ENCODE measurements around the gene BSDC1.
"Not testable (repeated sequence)": the region's sequence is repeated elsewhere in the genome, so short reads cannot be mapped to it uniquely, and the experiment has no call there.

The BSDC1 gene

GRCh38 chr1:32355778-32356177 is 38.5 kb downstream of the BSDC1 start:
- not testable (repeated sequence) for FAIRE-seq

- FAIRE-seq: no peak
Measured at GRCh38 chr1:32353886-32354570, 40.2 kb downstream of the BSDC1 start.

GRCh38 chr1:32353431-32353830 is 40.8 kb downstream of the BSDC1 start:
- FAIRE-seq: no peak

DNA sequence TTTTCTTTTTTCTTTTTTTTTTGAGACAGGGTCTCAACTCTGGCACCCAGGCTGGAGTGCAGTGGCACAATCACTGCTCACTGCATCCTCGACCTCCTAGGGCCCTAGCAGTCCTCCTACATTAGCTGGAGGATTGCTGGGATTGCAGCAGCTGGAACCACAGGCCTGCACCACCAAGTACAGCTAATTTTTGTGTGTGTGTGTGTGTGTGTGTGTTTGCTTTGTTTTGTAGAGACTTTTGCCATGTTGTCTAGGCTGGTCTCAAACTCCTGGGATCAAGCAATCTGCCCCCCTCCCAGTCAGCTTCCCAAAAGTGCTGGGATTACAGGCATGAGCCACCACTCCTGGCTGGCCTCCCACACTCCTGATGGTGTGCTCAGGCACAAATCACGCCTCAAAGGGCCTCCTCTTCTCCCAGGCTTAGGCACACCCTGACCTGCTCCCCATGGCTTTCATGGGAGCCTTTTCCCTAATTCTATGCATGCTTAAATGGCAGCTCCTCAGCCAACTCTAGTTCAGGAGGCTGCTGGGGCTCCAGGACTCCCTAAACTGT is 41.3 kb downstream of the BSDC1 start:
- no peak for FAIRE-seq

DNA sequence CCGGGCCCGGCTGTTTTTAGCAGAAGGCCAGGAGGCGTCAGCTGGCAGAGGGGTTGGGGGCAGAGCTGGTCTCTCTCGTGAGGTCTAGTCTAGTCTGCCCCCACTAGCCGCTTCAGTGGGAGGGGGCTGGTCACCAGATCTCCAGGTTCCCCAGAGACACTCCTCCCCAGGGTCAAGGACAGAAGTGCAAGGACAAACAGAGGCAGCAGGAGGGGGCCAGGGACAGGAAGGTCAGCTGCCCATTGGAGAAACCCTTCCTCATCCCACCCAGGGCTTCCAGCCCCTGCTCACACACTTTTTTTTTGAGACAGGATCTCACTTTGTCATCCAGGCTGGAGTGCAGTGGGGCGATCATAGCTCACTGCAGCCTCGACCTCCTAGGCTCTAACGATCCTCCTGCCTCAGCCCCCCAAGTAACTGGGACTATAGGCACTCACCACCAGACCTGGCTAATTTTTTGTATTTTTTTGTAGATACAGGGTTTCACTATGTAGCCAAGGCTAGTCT is 41.9 kb downstream of the BSDC1 start:
- no peak for FAIRE-seq

DNA sequence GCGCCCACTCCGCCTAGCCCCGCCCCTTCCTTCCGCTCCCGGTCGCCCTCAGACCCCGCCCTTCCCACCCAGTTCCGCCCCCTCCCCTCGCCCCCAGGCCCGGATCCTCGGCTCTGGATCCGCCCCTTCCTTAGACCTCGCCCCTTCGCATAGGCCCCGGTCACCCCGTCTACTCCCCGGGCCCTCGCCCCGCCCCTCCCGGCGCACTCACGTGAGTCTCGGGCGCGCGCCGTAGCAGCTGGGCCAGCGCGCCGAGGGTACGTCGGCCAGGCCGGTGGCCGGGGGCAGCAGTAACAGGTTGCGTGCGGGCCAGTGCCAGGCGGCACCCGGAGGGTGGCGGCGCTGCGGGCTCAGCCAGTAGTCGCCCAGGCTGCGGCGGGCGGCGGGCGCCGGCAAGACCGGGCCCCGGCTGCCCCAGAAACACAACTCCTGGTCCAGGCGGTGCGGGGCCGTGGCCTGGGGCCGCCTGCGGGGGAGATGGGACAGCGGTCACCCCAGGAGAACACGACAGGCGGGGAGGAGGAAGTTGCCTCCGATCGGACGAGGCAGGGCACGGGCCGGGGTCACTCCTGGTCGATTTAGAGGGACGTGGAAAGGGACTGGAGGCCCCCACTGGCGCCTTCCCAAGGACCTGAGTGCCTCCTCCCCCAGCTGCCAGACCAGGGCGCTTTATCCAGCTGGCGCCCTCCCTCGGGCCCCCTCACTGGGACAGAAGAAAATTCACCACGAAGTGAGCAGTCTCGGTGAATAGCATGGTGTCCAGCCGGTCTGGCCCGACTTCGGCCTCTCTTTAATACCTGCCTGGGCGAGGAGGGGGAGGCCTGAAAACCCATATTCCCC is 42.6 kb downstream of the BSDC1 start:
- no peak for FAIRE-seq

DNA sequence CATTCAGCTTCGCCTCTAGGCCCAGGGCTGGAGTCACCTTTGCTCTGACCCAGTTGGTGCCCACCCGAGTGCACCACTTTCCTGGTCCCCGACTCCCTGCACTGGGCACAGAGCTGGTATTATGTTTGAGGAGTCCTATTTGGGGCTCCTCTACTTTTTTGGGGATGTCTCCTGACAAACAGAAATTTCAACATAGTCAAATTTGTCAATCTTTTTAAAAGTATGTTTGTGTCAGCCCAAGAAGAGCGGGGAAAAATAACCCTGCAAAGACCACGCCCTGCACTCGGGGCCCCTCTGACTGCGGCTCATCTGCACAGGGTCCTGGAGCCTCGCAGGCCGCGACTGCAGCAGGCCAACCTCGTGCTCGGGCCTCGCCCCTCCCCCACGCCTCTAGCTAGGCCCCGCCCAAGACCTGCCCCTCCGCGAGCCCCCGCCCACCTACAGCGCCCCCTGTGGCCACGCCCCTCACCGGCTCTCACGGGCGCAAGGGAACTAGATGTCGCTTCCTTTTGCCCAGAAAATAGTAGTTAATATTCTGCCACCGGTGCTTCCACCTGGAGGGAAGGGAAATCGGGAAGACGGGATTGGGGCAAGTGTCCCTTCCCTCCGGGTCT is 43.3 kb downstream of the BSDC1 start:
- no peak for FAIRE-seq

GRCh38 chr1:32349211-32349708 is 45.0 kb downstream of the BSDC1 start:
- no peak for FAIRE-seq

DNA sequence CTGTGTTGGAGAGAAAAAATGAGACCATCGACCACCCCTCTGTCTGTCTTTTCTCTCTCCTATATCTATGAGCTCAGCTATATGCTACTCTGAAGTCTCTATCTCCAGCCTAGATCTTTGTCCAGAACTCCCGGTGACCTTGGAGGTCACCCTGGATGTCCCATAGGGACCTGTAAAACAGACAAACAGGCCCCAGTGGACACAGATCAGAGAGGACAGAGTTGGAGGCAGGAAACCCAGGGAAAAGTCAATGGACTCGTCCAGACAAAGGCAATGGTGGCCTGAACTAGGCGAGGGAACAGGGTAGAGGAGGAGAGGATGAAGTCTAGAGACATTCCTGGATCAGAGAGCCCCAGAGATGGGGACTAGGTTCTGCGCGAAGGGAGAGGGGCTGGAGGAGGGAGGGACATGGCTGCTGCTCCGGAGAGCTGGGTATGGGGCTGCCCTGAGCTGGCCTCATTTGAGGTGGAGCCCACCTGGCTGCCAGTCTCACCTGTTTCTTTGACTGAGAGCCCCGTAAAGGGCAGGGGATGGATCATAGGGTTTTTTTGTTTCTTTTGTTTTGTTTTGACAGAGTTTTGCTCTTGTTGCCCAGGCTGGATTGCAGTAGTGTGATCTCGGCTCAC is 47.6 kb downstream of the BSDC1 start:
- FAIRE-seq: no peak

- FAIRE-seq: no peak
Measured at GRCh38 chr1:32345289-32345827, 48.9 kb downstream of the BSDC1 start.

GRCh38 chr1:32342704-32343103 is 51.5 kb downstream of the BSDC1 start:
- FAIRE-seq: no peak

DNA sequence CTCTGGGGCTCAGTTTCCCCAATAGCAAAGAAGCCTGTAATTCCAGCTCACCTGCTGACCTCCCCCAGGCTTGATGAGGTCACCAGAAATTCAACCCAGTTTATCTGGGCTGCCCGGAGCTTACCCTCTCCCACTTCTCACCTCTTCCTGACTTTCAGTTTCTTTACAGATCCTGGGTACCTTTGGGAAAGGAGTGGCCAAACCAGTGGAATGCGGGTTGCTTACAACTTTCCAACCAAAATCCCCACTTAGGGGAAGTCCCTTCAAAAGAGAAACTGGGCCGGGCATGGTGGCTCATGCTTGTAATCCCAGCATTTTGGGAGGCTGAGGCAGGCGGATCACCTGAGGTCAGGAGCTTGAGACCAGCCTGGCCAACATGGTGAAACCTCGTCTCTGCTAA is 52.3 kb downstream of the BSDC1 start:
- no peak for FAIRE-seq

GRCh38 chr1:32341186-32341757 is 53.0 kb downstream of the BSDC1 start:
- no peak for FAIRE-seq

DNA sequence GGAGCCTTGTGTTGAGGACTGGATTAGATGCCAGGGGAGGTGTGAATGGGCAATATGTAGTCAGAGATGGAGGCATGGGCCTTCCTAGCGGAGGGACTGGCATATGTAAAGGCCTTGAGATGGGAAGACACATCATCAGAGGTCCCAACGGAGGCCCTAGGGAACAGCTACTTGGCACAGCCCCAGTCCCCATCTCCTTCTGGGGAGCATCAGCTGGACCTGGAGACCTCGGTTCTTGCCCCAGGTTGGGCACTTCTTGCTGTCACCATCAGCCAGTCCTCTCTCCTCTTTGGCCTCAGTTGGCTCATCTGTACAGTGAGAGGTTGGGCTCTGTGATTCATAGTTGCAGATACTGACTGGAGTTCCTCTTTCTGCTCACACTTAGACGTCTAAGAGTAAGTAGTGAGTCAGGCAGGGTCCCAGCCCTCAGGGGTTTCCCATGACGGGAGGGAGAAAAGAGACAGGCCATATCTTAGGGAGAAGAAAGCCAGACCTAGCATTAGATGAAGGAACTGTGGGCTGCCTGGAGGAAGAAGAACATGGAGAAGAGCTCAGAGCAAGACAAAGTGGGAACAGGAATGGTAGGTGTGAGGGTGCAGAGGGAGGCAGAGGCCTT is 54.8 kb downstream of the BSDC1 start:
- no peak for FAIRE-seq

DNA sequence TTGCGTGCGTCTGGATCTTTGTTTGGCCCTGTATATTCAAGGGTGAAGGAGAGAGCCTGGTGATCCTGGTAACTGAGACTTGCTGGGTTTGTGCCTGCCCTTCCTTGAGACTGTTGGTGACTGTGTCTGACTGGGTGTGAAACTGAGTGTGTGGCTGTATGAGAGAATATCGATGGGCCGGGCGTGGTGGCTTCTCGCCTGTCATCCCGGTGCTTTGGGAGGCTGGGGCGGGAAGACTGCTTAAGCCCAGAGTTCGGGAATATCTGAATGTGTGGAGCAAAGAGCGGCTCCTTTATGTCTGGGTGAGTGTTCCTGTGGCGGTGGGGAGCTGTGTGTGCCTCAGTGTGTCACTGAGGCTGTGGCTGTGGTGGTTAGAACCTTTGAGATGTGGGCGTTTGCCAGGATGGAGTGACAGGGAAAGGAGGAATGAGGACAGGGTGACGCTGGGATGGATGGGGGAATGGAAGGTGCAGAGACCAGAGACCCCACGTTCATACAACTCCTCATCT is 55.5 kb downstream of the BSDC1 start:
- FAIRE-seq: no peak

GRCh38 chr1:32337855-32338636 is 56.2 kb downstream of the BSDC1 start:
- no peak for FAIRE-seq

DNA sequence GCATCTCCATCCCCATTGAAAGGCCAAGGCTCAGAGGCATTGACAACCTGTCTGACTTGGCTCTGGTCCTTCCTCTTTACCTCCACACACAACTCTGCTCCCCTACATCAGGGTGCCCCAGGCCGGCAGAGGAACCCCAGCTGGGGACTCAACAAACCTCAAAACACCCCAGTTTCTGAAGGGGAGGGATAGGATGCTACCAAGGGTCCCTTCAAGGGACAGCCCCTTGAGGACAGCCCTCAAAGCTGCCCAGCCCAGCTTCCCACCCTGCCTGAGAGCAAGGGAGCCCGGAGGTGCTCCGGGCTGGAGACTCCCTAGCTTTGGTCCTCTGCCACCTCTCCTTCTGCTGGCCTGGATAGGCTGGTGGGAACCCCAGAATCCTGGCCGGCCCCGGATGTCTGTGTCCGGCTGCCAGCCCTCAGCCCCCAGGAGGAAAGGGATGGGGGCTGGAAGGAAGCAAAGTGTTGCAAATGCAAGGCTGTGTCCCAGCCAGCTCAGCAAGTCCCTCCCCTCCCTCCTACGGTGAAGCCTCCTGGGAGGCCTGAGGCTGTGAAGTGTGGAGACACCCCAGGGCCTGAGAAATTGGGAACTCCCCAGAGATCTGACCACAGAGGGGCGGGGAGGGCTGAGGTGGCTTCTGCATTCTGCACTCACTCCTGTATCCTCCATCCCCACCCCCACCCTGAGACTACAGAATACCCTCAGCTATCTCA is 57.1 kb downstream of the BSDC1 start:
- no peak for FAIRE-seq

DNA sequence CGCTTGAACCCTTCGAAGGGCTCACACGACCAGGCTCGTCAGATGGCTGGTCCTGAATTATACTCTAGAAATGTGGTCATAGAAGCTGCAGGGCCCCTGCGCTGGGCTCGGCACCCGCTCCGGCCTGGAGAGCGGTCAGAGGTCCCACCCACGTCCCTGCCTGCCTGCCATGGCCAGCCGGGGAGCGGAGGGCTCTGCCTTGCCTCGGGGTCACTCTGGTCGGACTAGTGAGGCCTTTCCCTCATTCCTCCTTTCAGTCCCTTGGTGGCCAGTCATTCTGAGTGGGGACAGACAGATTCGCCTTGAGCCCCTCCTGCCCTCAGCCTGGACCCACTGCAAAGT is 57.7 kb downstream of the BSDC1 start:
- no peak for FAIRE-seq

DNA sequence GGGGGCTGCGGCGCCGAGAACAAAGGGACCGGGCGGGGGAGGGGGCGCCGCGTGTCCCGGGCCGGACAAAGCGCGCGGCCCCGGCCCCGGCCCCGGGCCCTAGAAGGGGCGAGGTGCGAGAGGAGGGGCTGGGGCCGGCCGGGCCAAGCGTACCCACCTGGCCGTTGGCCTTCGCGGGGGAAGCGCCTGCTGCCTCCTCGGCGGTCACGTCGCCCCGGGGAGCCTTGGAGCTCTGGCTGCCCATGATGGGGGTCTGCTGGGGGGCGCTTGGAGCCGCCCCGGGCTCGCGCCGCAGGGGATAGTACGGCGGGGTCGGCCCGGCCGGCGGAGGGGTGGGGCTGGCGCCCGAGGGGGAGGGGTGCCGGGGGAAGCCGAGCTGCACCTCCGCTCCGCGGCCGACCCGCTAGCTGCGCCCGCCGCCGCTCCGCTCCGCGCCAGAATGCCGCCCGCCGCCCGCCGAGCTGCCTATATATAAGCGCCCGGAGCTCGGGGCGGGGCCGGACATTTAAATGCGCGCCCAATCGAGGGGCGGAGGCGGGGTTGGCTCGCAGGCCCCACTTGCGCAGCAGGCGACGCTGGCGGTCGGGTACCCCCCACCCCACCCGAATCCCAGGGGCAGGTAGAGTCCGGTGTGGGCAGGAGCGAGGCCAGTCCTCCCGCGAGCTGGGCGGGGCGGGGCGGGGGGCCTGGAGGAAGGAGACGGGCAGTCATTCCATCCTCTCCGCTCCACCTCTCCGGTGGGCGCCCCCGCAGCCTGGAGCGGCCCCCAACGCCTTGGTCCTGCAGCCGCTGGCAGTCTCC is 58.3 kb downstream of the BSDC1 start, which contains the start of gene MARCKSL1:
TSS of gene MARCKSL1 (minus strand) at position 444 of the 801 bp plus-strand sequence. CDS start at position 244, 200 bp downstream.
- no peak for FAIRE-seq

Measured in islet of Langerhans (tissue), 1 donor.